ENCODE measurements around the gene SIDT1. TPM values are rescaled to one million over a fixed set of nuclear protein-coding genes. Genes with fewer than 3 reads are reported as not detected.
A peak's percentile ranks its signal among the peaks of the same experiment; 100 is the strongest.

The SIDT1 gene
- total and polyA plus RNA-seq, 4 donors: 1.0 to 16.3 (median 4.6) TPM

- peak; percentile 38 to 65 (median 64) for DNase-seq
- ATAC-seq (ENCODE audit: insufficient read depth, low FRiP score): peak; percentile 44
- Histone ChIP-seq H3K27ac (ENCODE audit: low read depth in 1 of 2, low read length in 1 of 2) (no peak overlapping the region), H3K27me3 (ENCODE audit: control insufficient read depth in 3 of 3, insufficient read depth in 3 of 3, low read length in 2 of 3) (peaks cover 0 to 9% (median 2%) of the 10 kb centered on the region in 3 donors), H3K4me3 (no peak overlapping the region), H3K4me1 (ENCODE audit: control insufficient read depth in 5 of 5, insufficient read depth in 5 of 5, low read length in 5 of 5) (peaks cover 0 to 16% (median 5%) of the 10 kb centered on the region in 5 donors), H3K9me3 (ENCODE audit: control insufficient read depth in 4 of 4, insufficient read depth in 3 of 4, low read length in 3 of 4) (peaks cover 0 to 1% (median 0%) of the 10 kb centered on the region in 4 donors), H3K36me3 (ENCODE audit: control insufficient read depth in 4 of 4, insufficient read depth in 4 of 4, low read length in 4 of 4) (no peaks in the 10 kb centered on the region), H3K9ac (ENCODE audit: insufficient read depth in 1 of 2, low read length in 2 of 2) (no peak overlapping the region)
- WGBS, 2 donors: 32 to 33% methylated on average over 10 of the region's 10 CpGs
- TF ChIP-seq CTCF (IDR thresholded peaks at IDR 0.05; ENCODE audit: control extremely low read depth, extremely low read depth): peak; percentile 60
Measured at GRCh38 chr3:113626503-113627371, 94.4 kb downstream of the SIDT1 start.

GRCh38 chr3:113628316-113628715, 96.0 kb downstream of the SIDT1 start:
- Histone ChIP-seq H3K4me1 (ENCODE audit: control insufficient read depth in 5 of 5, insufficient read depth in 5 of 5, low read length in 5 of 5) (peaks cover 0 to 16% (median 5%) of the 10 kb centered on the region in 5 donors), H3K36me3 (ENCODE audit: control insufficient read depth in 4 of 4, insufficient read depth in 4 of 4, low read length in 4 of 4) (no peaks in the 10 kb centered on the region), H3K27ac (ENCODE audit: low read depth in 1 of 2, low read length in 1 of 2) (no peak overlapping the region), H3K27me3 (ENCODE audit: control insufficient read depth in 3 of 3, insufficient read depth in 3 of 3, low read length in 2 of 3) (peaks cover 0 to 5% (median 2%) of the 10 kb centered on the region in 3 donors), H3K9ac (ENCODE audit: insufficient read depth in 1 of 2, low read length in 2 of 2) (no peak overlapping the region), H3K4me3 (no peak overlapping the region), H3K9me3 (ENCODE audit: control insufficient read depth in 4 of 4, insufficient read depth in 3 of 4, low read length in 3 of 4) (peaks cover 0 to 1% (median 0%) of the 10 kb centered on the region in 4 donors)
- DNase-seq (no peak), ATAC-seq (ENCODE audit: insufficient read depth, low FRiP score) (no peak)
- TF ChIP-seq CTCF (IDR thresholded peaks at IDR 0.05; ENCODE audit: control extremely low read depth, extremely low read depth): no peak
- WGBS, 2 donors: 89 to 96% methylated on average over 2 of the region's 2 CpGs

- Histone ChIP-seq H3K36me3 (ENCODE audit: control insufficient read depth in 4 of 4, insufficient read depth in 4 of 4, low read length in 4 of 4) (no peaks in the 10 kb centered on the region), H3K9me3 (ENCODE audit: control insufficient read depth in 4 of 4, insufficient read depth in 3 of 4, low read length in 3 of 4) (peaks cover 0 to 1% (median 0%) of the 10 kb centered on the region in 4 donors), H3K4me1 (ENCODE audit: control insufficient read depth in 5 of 5, insufficient read depth in 5 of 5, low read length in 5 of 5) (peaks cover 0 to 16% (median 5%) of the 10 kb centered on the region in 5 donors), H3K27ac (ENCODE audit: low read depth in 1 of 2, low read length in 1 of 2) (no peak overlapping the region), H3K4me3 (no peak overlapping the region), H3K27me3 (ENCODE audit: control insufficient read depth in 3 of 3, insufficient read depth in 3 of 3, low read length in 2 of 3) (peaks cover 0 to 2% (median 2%) of the 10 kb centered on the region in 3 donors), H3K9ac (ENCODE audit: insufficient read depth in 1 of 2, low read length in 2 of 2) (no peak overlapping the region)
- TF ChIP-seq CTCF (IDR thresholded peaks at IDR 0.05; ENCODE audit: control extremely low read depth, extremely low read depth): no peak
- 71 to 85% methylated on average over 6 of the region's 6 CpGs for WGBS, 2 donors
- no peak for DNase-seq
- no peak for ATAC-seq (ENCODE audit: insufficient read depth, low FRiP score)
Measured at GRCh38 chr3:113628788-113629187, 96.4 kb downstream of the SIDT1 start.
